Activated CD4-positive, alpha-beta T cell treated with anti-CD3 and anti-CD28 coated beads for 1 hour (primary cell): Measurements from ENCODE around the gene PTPN6.
A peak's percentile ranks its signal among the peaks of the same experiment; 100 is the strongest.

Experiments used
- DNase-seq: peaks from one replicate; pipeline ENCODE4 v3.0.0-alpha.2; 2020

Gene PTPN6

DNA sequence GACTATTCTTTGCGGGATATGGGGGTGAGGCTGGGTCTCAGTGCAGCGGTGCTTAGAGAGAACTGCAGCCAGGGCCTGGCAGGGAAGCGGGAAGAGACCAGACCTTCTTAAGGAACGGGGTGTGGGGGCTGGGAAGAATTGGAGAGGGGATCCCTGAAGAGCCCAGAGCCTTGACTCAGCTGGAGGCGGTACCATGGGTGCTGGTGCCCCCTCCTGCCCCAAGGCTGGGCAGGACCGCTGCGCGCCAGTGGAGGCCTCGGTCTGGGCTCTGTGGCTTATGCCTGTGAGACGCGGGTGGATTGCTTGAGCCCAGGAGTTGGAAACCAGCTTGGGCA is 8.9 kb upstream of the PTPN6 start:
- no peak for DNase-seq

DNA sequence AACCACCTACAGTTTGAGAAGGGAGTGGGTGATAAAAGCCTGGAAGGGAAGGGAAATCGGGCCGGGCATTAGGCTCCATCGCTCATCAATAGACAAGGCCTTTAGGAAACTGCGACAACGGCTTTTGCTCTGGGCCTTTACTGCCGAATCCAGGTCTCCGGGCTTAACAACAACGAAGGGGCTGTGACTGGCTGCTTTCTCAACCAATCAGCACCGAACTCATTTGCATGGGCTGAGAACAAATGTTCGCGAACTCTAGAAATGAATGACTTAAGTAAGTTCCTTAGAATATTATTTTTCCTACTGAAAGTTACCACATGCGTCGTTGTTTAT is 7.8 kb upstream of the PTPN6 start:
- peak; percentile 61 for DNase-seq

- DNase-seq = peak; percentile 67
These were observed 7.3 kb upstream of the PTPN6 start, which contains the start of the genes C12orf57 and RNU7-1 for GRCh38 chr12:6943722-6944380. Gene C12orf57 (plus strand): TSS chr12:6944022. CDS start chr12:6944122, 100 bp downstream. Gene RNU7-1 (plus strand): TSS chr12:6943816.

DNA sequence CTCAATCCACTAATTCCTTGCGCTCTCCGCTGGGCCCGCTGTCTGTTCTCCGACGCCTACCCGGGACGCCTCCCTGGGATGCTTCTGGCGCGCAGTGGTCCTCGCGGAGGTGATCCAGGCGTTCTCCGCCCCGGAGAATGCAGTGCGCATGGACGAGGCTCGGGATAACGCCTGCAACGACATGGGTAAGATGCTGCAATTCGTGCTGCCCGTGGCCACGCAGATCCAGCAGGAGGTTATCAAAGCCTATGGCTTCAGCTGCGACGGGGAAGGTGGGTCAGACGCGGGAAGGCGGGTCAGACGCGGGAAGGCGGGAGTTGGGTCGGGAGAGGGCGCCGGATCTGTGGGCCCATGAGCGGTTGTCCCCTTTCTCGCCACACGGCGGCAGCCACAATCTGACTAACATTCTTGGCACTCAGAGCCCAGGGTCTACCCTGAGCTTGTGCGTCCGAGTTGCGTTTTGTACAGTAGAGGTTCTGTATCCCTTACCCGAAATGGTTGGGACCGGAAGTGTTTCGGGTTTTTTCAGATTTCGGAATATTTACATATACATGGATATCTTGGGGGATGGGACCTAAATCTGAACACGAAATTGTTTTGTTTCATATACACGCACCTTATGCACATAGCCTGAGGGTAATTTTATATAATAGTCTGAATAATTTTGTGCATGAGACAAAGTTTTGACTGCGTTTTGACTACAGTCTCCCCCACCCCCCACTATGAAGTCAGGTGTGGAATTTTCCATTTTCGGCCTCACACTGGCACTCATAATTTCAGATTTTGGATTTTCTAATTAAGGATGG is 6.6 kb upstream of the PTPN6 start:
- DNase-seq = peak; percentile 80

GRCh38 chr12:6945613-6946012 is 5.5 kb upstream of the PTPN6 start:
- DNase-seq = no peak

- no peak for DNase-seq
These were observed 4.9 kb upstream of the PTPN6 start for GRCh38 chr12:6946033-6946919.

DNA sequence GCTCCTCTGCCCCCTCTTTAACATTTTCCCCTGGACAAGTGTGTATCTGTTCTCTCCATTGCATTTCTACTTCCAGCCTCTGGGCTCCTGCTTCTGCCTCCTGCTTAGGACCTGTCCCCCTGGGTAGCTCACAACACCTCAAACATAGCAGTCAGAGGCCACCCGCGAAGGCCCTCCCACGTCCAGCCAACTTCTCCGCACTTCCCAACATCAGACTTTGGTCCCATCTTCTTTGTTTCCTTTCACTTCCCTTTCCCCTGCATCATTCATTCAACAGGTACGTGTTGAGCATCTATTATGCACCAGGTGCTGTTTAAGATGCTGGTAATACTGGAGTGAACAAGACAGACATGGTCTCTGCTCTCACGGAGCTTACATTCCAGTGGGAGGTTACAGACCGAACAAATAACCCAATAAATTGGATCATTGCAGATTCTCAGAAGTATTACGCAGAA is 4.2 kb upstream of the PTPN6 start:
- no peak for DNase-seq

- no peak for DNase-seq
These were observed 3.5 kb upstream of the PTPN6 start for GRCh38 chr12:6947615-6948014.

GRCh38 chr12:6948873-6949594 is 2.1 kb upstream of the PTPN6 start:
- DNase-seq = no peak

DNA sequence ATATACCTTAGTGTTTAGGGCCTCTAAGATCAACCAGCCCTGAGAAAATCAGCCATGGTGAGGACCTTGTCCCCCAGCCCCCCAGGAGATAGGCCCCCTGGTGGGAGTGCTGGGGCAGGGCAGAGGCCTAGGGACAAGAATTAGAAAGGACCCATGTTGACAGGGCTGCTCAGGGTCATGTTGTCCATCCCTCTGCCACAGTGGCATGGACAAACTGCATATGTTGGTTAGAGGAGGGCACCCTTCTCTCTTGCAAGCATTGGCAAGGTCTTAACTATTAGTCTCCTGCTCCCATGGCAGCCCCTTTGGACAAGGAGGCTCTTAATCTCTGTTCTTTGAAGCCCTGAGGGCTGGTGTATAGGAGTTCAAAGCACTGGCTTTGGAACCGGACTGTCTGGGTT is 755 bp upstream of the PTPN6 start:
- no peak for DNase-seq

- no peak for DNase-seq
These were observed 480 bp downstream of the PTPN6 start for GRCh38 chr12:6951551-6952120.

DNA sequence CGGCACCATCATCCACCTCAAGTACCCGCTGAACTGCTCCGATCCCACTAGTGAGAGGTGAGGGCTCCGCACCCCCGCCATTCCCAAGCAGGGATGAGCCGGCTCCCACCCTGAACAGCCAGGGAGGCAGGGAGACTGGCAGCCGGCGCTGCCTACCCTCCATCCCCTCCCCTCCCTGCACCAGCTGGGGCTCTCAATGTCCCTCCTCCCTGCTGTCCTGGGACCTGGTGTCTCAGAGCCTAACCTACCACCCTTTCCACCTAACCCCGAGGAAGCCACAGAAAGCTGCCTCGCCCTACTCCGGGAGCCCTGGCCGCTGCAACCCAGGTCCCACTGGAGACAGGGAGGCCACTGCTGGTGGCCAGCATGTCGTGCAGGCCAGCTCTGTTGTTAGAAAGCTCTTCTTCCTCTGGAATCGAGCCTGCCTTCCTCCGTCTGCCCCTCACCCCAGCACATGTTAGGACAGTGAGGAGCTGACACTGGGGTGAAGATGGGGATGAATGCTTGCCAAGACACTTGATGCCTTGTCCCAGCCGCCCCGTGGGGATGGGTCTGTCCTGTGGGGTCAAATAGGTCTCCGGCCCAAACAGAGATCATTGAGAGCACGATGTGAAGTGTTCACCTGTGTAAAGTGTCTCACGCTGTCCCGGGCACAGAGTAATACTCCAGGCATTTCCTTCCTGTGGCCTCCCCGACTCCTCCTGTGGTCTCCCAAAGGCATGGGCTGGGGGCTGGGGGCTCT is 1.1 kb downstream of the PTPN6 start:
- no peak for DNase-seq

- DNase-seq = no peak
These were observed 1.8 kb downstream of the PTPN6 start for GRCh38 chr12:6952863-6953441.

GRCh38 chr12:6953442-6954315 is 2.5 kb downstream of the PTPN6 start:
- peak; percentile 77 for DNase-seq

- no peak for DNase-seq
These were observed 3.4 kb downstream of the PTPN6 start for GRCh38 chr12:6954316-6955107.

- DNase-seq = no peak
These were observed 4.2 kb downstream of the PTPN6 start for GRCh38 chr12:6955108-6956020.

GRCh38 chr12:6956021-6956727 is 5.0 kb downstream of the PTPN6 start:
- DNase-seq = no peak
